Right lobe of liver (tissue), 6 donors: ENCODE measurements around the gene PAAF1. TPM values are rescaled to one million over a fixed set of nuclear protein-coding genes. Genes with fewer than 3 reads are reported as not detected.

Source experiments
- ATAC-seq, 4 donors: fragments of 200-7000 bp; cut with Tn5 transposase; one replicate each; pipeline ENCODE4 v1.9.1; 2020; ENCODE audit warnings: mild to moderate bottlenecking in 4 of 4, moderate library complexity in 4 of 4
- DNase-seq, 3 donors: peaks; one replicate each; pipeline ENCODE4 v3.0.0-alpha.2; 2020
- H3K27ac ChIP-seq, 3 donors: fragments of 200-600 bp; one replicate each; pipeline ENCODE4 v1.8.0; 2022
- H3K27me3 ChIP-seq, 2 donors: fragments of 200-600 bp; one replicate each; pipeline ENCODE4 v1.8.0; 2022
- H3K36me3 ChIP-seq, 4 donors: fragments of 200-600 bp; sonication (generic) in 1 of 4; one replicate each; pipeline versions ENCODE4 v1.5.1 to v1.8.0; 2017 to 2022; ENCODE audit warnings: control low read depth in 1 of 4
- H3K4me1 ChIP-seq, 4 donors: fragments of 200-600 bp; sonication (generic) in 1 of 4; one replicate each; pipeline versions ENCODE4 v1.5.1 to v1.8.0; 2017 to 2022; ENCODE audit warnings: control low read depth in 1 of 4
- H3K4me3 ChIP-seq, 3 donors: fragments of 200-600 bp; one replicate each; pipeline ENCODE4 v1.8.0; 2022
- H3K9me3 ChIP-seq, 4 donors: fragments of 200-600 bp; sonication (generic) in 1 of 4; one replicate each; pipeline versions ENCODE4 v1.5.1 to v1.8.0; 2017 to 2022; ENCODE audit warnings: control low read depth in 1 of 4
- POLR2A ChIP-seq: fragments of 450-650 bp; IDR thresholded peaks from one replicate; pipeline ENCODE4 v1.6.1; 2017; ENCODE audit warnings: antibody characterized with exemption, mild to moderate bottlenecking
- WGBS: methylation state at CpG from one replicate; pipeline ENCODE4 v1.1.6; 2018; ENCODE audit warnings: low coverage, low lambda C conversion rate; ENCODE audit not compliant: insufficient coverage; ENCODE audit errors: missing lambda C conversion rate; 5-methylcytosine and 5-hydroxymethylcytosine counted together
- intact Hi-C, 2 donors: fragments of 100-400 bp; cut with DNase I; formaldehyde crosslinking; loops; one replicate each; pipeline versions ENCODE4 v1.11.2 to v1.14.1; 2022
- total RNA-seq, 6 experiments: library from RNA; depleted of rRNA in 2 of 6; stranded (reverse); fragments of >200 nt in 2 of 6; fragmentation: NEBNext Ultra II Directional in 3 of 6; extraction: Animal tissue kit (Norgen Biotek cat#: 25700) in 3 of 6; gene quantifications; one replicate each; pipeline versions ENCODE4 v1.1.0 to v1.2.4, GENCODE V29; 2016 to 2023
- TF ChIP-seq, protein P1 (sequence below), 4 donors: fragments of 200-600 bp in 3 of 4; fragments of 450-650 bp in 1 of 4; IDR thresholded peaks; one replicate each; pipeline versions ENCODE4 v1.5.1 to v1.8.0; 2016 to 2022; ENCODE audit warnings: antibody characterized with exemption in 4 of 4, mild to moderate bottlenecking in 2 of 4
- donor health status: DM: no; HTN: yes; CAD: no.
- donor health status: DM: no; HTN: no; CAD: no.
- donor health status: DM: no; HTN: no; CAD: no.
- donor health status: DM: no; HTN: yes; CAD: no.
- donor health status: DM: no; HTN: yes; CAD: no.

The PAAF1 gene
- total RNA-seq, 6 experiments from 2014 or later: 7.4 to 15.4 (median 9.1) TPM

DNA sequence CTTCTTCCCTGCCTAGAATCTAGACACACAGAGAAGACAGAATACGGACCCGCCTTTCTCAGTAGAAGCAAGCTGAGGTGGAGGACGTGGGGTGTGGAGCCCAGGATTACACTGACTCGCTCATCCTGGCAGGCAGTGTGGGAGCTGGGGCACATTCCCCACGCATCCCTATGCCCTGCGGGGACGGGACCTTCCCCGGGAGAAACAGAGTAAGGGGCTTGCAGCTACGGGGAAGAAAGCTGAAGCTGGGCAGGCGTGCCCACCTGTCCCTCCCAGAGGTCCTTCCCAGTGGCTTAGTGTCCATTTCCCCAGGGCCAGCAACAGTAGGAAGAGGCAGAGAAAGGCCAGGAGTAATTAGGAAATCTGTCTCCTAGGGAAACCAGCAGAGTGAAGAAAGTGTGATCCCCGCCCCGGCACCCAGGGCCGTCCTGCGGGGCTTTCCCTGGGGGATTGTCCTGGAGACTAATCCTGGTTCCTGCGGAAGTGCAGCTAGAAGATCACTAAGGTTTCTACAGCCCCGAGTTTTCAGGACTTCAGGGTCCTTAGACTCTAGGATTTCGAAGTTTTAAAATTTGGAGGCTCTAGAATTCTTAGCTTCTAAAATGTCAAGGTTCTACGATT is 81.8 kb downstream of the PAAF1 start:
- no peak for TF ChIP-seq POLR2A
- TF ChIP-seq, protein P1, sequence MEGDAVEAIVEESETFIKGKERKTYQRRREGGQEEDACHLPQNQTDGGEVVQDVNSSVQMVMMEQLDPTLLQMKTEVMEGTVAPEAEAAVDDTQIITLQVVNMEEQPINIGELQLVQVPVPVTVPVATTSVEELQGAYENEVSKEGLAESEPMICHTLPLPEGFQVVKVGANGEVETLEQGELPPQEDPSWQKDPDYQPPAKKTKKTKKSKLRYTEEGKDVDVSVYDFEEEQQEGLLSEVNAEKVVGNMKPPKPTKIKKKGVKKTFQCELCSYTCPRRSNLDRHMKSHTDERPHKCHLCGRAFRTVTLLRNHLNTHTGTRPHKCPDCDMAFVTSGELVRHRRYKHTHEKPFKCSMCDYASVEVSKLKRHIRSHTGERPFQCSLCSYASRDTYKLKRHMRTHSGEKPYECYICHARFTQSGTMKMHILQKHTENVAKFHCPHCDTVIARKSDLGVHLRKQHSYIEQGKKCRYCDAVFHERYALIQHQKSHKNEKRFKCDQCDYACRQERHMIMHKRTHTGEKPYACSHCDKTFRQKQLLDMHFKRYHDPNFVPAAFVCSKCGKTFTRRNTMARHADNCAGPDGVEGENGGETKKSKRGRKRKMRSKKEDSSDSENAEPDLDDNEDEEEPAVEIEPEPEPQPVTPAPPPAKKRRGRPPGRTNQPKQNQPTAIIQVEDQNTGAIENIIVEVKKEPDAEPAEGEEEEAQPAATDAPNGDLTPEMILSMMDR (IDR thresholded peaks at IDR 0.05): no peak
- peak in 1 of 3 donors; percentile 16 for DNase-seq

GRCh38 chr11:73961321-73961720 is 84.5 kb downstream of the PAAF1 start:
- H3K4me1 ChIP-seq: no peaks in the 10 kb centered on the region
- H3K36me3 ChIP-seq: no peaks in the 10 kb centered on the region
- H3K27ac ChIP-seq: no peak overlapping the region
- DNase-seq: peak in 1 of 3 donors; percentile 22
- TF ChIP-seq, protein P1 (IDR thresholded peaks at IDR 0.05): no peak
- no peak for TF ChIP-seq POLR2A
- no peaks in the 10 kb centered on the region for H3K9me3 ChIP-seq
- H3K27me3 ChIP-seq: no peaks in the 10 kb centered on the region
- WGBS: no CpG with 5 or more reads among the region's 4 CpGs
- no peak for ATAC-seq
- intact Hi-C loops: no loop called here
- no peak overlapping the region for H3K4me3 ChIP-seq

More for the DNA sequence above, 81.8 kb downstream of the PAAF1 start:
- no peak for ATAC-seq
- H3K9me3 ChIP-seq: no peaks in the 10 kb centered on the region
- intact Hi-C loops: no loop called here
- no peaks in the 10 kb centered on the region for H3K27me3 ChIP-seq
- no peaks in the 10 kb centered on the region for H3K36me3 ChIP-seq
- H3K4me3 ChIP-seq: no peak overlapping the region
- WGBS: 95% methylated on average over 10 of the region's 18 CpGs
- H3K4me1 ChIP-seq: no peaks in the 10 kb centered on the region
- H3K27ac ChIP-seq: no peak overlapping the region

GRCh38 chr11:73962101-73962705 is 85.4 kb downstream of the PAAF1 start:
- ATAC-seq: no peak
- Histone ChIP-seq H3K27me3 (no peaks in the 10 kb centered on the region), H3K27ac (no peak overlapping the region), H3K36me3 (no peaks in the 10 kb centered on the region), H3K4me3 (no peak overlapping the region), H3K4me1 (no peaks in the 10 kb centered on the region), H3K9me3 (no peaks in the 10 kb centered on the region)
- TF ChIP-seq, protein P1 (IDR thresholded peaks at IDR 0.05): no peak
- no peak for TF ChIP-seq POLR2A
- intact Hi-C loops: no loop called here
- 61% methylated on average over 6 of the region's 7 CpGs for WGBS
- DNase-seq: peak in 1 of 3 donors; percentile 2

DNA sequence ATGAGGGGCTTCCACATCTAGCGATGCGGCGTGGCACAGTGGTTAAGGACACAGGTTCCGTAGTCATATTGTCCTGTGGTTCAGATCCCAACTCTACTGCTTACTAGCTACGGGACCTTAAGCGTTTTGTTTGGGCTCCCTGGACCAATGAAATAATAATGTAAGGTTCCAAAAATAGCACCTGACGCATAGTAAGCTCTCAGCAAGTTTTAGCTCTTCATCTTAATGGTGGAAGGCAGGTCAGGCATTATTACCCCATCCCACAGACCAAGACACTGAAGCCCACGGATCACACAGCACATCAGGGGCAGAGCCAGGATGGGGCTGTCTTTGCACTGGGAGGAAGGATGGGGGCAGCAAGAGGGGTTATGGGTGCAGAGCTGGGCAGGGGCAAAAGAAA is 87.1 kb downstream of the PAAF1 start:
- no peaks in the 10 kb centered on the region for H3K4me1 ChIP-seq
- DNase-seq: peak in 1 of 3 donors; percentile 12
- intact Hi-C loops: no loop called here
- no peak overlapping the region for H3K27ac ChIP-seq
- WGBS: 63% methylated on average over 7 of the region's 8 CpGs
- H3K36me3 ChIP-seq: no peaks in the 10 kb centered on the region
- ATAC-seq: no peak
- TF ChIP-seq POLR2A: no peak
- TF ChIP-seq, protein P1 (IDR thresholded peaks at IDR 0.05): no peak
- H3K9me3 ChIP-seq: no peaks in the 10 kb centered on the region
- H3K4me3 ChIP-seq: no peak overlapping the region
- no peaks in the 10 kb centered on the region for H3K27me3 ChIP-seq
